Measurements from ENCODE around the gene FIGLA. TPM values are rescaled to one million over a fixed set of nuclear protein-coding genes. Genes with fewer than 3 reads are reported as not detected.
"Not testable (repeated sequence)": the region's sequence is repeated elsewhere in the genome, so short reads cannot be mapped to it uniquely, and the experiment has no call there.

FIGLA gene
- total RNA-seq, 2 donors from 2014 or later, result not detected

GRCh38 chr2:70806013-70806412 lies 15.6 kb upstream of the FIGLA start:
- H3K9me3 ChIP-seq, result no peaks in the 10 kb centered on the region
- H3K36me3 ChIP-seq, result no peaks in the 10 kb centered on the region
- no peak for TF ChIP-seq CTCF (IDR thresholded peaks at IDR 0.05)
- no peak for TF ChIP-seq POLR2AphosphoS5 (IDR thresholded peaks at IDR 0.05)
- TF ChIP-seq POLR2A (IDR thresholded peaks at IDR 0.05), result no peak
- H3K27ac ChIP-seq, result no peak overlapping the region
- intact Hi-C loops (cut with DNase I), result no loop called here
- WGBS, result 71% methylated on average over 5 of the region's 5 CpGs
- no peak for DNase-seq (ENCODE audit: low spot score)
- H3K4me1 ChIP-seq (replicated peaks), result no peaks in the 10 kb centered on the region
- H3K4me3 ChIP-seq, result no peak overlapping the region
- no peaks in the 10 kb centered on the region for H3K27me3 ChIP-seq (replicated peaks; ENCODE audit: insufficient read depth)

- H3K36me3 ChIP-seq, result no peaks in the 10 kb centered on the region
- TF ChIP-seq CTCF (IDR thresholded peaks at IDR 0.05) (no peak), POLR2A (IDR thresholded peaks at IDR 0.05) (no peak), POLR2AphosphoS5 (IDR thresholded peaks at IDR 0.05) (no peak)
- H3K9me3 ChIP-seq, result no peaks in the 10 kb centered on the region
- WGBS, result 73% methylated on average over 10 of the region's 10 CpGs
- no peaks in the 10 kb centered on the region for H3K27me3 ChIP-seq (replicated peaks; ENCODE audit: insufficient read depth)
- H3K4me3 ChIP-seq, result no peak overlapping the region
- DNase-seq (ENCODE audit: low spot score), result no peak
- no peaks in the 10 kb centered on the region for H3K4me1 ChIP-seq (replicated peaks)
- no peak overlapping the region for H3K27ac ChIP-seq
- intact Hi-C loops (cut with DNase I), result no loop called here
Observed at GRCh38 chr2:70801607-70802263, 11.3 kb upstream of the FIGLA start.

- no peaks in the 10 kb centered on the region for H3K9me3 ChIP-seq
- no peak overlapping the region for H3K27ac ChIP-seq
- H3K36me3 ChIP-seq, result no peaks in the 10 kb centered on the region
- no peaks in the 10 kb centered on the region for H3K27me3 ChIP-seq (replicated peaks; ENCODE audit: insufficient read depth)
- intact Hi-C loops (cut with DNase I), result no loop called here
- H3K4me1 ChIP-seq (replicated peaks), result no peaks in the 10 kb centered on the region
- TF ChIP-seq CTCF (IDR thresholded peaks at IDR 0.05), result no peak
- TF ChIP-seq POLR2A (IDR thresholded peaks at IDR 0.05), result no peak
- TF ChIP-seq POLR2AphosphoS5 (IDR thresholded peaks at IDR 0.05), result no peak
- 98% methylated on average over 2 of the region's 2 CpGs for WGBS
- no peak overlapping the region for H3K4me3 ChIP-seq
- no peak for DNase-seq (ENCODE audit: low spot score)
Observed at GRCh38 chr2:70799706-70800105, 9.3 kb upstream of the FIGLA start.

GRCh38 chr2:70797996-70798395 lies 7.6 kb upstream of the FIGLA start:
- 90% methylated on average over 3 of the region's 3 CpGs for WGBS
- DNase-seq (ENCODE audit: low spot score); H3K27me3 ChIP-seq (replicated peaks; ENCODE audit: insufficient read depth); intact Hi-C loops (cut with DNase I); H3K9me3 ChIP-seq; H3K4me1 ChIP-seq (replicated peaks); H3K36me3 ChIP-seq; H3K4me3 ChIP-seq; H3K27ac ChIP-seq: not testable (repeated sequence)

GRCh38 chr2:70797506-70797905 lies 7.1 kb upstream of the FIGLA start:
- Histone ChIP-seq H3K27me3 (replicated peaks; ENCODE audit: insufficient read depth) (no peaks in the 10 kb centered on the region), H3K36me3 (no peaks in the 10 kb centered on the region), H3K4me1 (replicated peaks) (no peaks in the 10 kb centered on the region), H3K4me3 (no peak overlapping the region), H3K27ac (no peak overlapping the region), H3K9me3 (no peaks in the 10 kb centered on the region)
- DNase-seq (ENCODE audit: low spot score), result no peak
- intact Hi-C loops (cut with DNase I), result no loop called here
- WGBS, result 44% methylated on average over 2 of the region's 2 CpGs
- TF ChIP-seq POLR2AphosphoS5 (IDR thresholded peaks at IDR 0.05) (no peak), POLR2A (IDR thresholded peaks at IDR 0.05) (no peak), CTCF (IDR thresholded peaks at IDR 0.05) (no peak)

All from prostate gland (tissue), 2 donors.